T-helper 1 cell treated with Interleukin-12 subunit alpha and Interleukin-12 subunit beta and Interleukin-4 antibody, amounts not matched to agents 30 μg/mL and 1 μg/mL, for 36 hours (primary cell): ENCODE results near the gene CCL25.

Experiments
- H3K27ac Mint-ChIP-seq: one replicate; pipeline ENCODE4 v1.8.0; 2021; ENCODE audit warnings: mild to moderate bottlenecking, mixed read lengths
- H3K27me3 Mint-ChIP-seq: one replicate; pipeline ENCODE4 v1.8.0; 2021; ENCODE audit warnings: low read depth, mixed read lengths
- H3K36me3 Mint-ChIP-seq: one replicate; pipeline ENCODE4 v1.8.0; 2021; ENCODE audit warnings: low read depth, mixed read lengths
- H3K4me1 Mint-ChIP-seq: one replicate; pipeline ENCODE4 v1.8.0; 2021; ENCODE audit warnings: low read depth, mixed read lengths
- H3K4me3 Mint-ChIP-seq: one replicate; pipeline ENCODE4 v1.8.0; 2021; ENCODE audit warnings: mild to moderate bottlenecking, moderate library complexity, mixed read lengths
- H3K9me3 Mint-ChIP-seq: one replicate; pipeline ENCODE4 v1.8.0; 2021; ENCODE audit warnings: mixed read lengths

CCL25 gene

GRCh38 chr19:8064911-8065874 is 12.6 kb downstream of the CCL25 start:
- peaks cover 14% of the 10 kb centered on the region for H3K9me3 Mint-ChIP-seq
- no peak overlapping the region for H3K27ac Mint-ChIP-seq
- H3K27me3 Mint-ChIP-seq, result no peaks in the 10 kb centered on the region
- H3K4me3 Mint-ChIP-seq, result no peak overlapping the region
- no peaks in the 10 kb centered on the region for H3K36me3 Mint-ChIP-seq
- H3K4me1 Mint-ChIP-seq, result no peaks in the 10 kb centered on the region

DNA sequence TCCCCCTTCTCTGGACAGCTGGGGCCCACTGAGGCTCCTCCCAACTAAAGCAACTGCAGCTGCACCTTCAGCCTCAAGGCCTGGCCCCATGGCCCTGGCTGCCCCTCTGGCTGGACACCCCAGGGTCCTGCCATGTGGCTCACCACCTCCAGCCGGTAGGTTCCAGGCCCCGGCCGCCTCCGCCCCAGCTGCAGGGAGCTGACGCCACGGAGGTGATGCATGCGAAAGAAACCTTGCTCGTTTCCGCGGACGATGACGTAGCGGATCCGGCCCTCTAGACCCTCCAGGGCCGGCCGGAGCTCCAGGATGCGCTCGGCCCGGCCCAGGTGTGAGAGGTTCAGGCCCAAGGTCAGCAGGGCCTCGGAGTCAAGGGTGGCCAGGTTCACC is 13.3 kb downstream of the CCL25 start:
- Mint-ChIP-seq H3K4me3 (no peak overlapping the region), H3K27me3 (no peaks in the 10 kb centered on the region), H3K36me3 (no peaks in the 10 kb centered on the region), H3K27ac (no peak overlapping the region), H3K9me3 (peaks cover 19% of the 10 kb centered on the region), H3K4me1 (no peaks in the 10 kb centered on the region)

GRCh38 chr19:8069096-8069973 is 16.8 kb downstream of the CCL25 start:
- Mint-ChIP-seq H3K27me3 (no peaks in the 10 kb centered on the region), H3K36me3 (no peaks in the 10 kb centered on the region), H3K9me3 (peaks cover 24% of the 10 kb centered on the region), H3K4me1 (no peaks in the 10 kb centered on the region), H3K27ac (no peak overlapping the region), H3K4me3 (no peak overlapping the region)

DNA sequence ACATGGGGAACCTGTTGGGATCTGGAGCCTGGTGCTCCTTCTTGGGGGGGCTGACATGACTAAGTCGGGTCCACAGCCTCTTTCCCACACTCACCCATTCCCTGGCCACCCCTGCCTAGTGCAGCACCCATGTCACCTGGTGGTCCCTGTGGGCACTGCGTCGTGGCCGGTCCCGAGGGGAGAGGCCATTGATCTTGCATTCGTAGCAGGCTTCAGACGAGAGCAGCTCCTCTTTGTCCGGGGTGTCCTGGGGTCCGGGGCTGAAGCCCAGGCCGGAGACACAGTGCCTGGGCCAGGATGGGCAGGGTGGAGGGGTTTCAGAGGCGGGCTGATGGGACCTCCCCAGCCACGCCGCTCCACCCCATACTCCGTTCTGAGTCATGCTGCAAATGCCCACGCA is 19.4 kb downstream of the CCL25 start:
- H3K27ac Mint-ChIP-seq, result no peak overlapping the region
- H3K36me3 Mint-ChIP-seq, result no peaks in the 10 kb centered on the region
- no peaks in the 10 kb centered on the region for H3K4me1 Mint-ChIP-seq
- H3K9me3 Mint-ChIP-seq, result peaks cover 27% of the 10 kb centered on the region
- H3K4me3 Mint-ChIP-seq, result no peak overlapping the region
- H3K27me3 Mint-ChIP-seq, result no peaks in the 10 kb centered on the region

DNA sequence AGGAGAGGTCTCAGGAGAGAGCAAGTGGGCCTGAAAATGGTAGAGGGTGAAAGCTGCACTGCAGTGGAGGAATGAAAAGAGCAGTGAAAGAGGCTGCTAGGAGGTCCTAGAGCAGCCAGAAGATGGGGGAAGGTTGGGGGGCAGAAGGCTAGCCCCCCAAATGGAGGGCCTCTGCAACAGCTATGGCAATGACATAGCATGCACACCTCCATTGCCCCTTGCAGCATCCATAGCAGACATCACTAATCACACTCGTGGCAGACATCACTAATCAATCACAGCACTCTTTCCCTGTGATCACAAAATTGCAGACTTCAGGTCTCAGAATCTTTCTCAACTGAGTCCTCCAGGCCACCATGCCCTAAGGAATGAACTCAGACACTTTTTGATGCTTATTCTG is 21.9 kb downstream of the CCL25 start:
- Mint-ChIP-seq H3K4me1 (no peaks in the 10 kb centered on the region), H3K36me3 (no peaks in the 10 kb centered on the region), H3K4me3 (no peak overlapping the region), H3K9me3 (peaks cover 19% of the 10 kb centered on the region), H3K27me3 (peaks cover 2% of the 10 kb centered on the region), H3K27ac (no peak overlapping the region)

DNA sequence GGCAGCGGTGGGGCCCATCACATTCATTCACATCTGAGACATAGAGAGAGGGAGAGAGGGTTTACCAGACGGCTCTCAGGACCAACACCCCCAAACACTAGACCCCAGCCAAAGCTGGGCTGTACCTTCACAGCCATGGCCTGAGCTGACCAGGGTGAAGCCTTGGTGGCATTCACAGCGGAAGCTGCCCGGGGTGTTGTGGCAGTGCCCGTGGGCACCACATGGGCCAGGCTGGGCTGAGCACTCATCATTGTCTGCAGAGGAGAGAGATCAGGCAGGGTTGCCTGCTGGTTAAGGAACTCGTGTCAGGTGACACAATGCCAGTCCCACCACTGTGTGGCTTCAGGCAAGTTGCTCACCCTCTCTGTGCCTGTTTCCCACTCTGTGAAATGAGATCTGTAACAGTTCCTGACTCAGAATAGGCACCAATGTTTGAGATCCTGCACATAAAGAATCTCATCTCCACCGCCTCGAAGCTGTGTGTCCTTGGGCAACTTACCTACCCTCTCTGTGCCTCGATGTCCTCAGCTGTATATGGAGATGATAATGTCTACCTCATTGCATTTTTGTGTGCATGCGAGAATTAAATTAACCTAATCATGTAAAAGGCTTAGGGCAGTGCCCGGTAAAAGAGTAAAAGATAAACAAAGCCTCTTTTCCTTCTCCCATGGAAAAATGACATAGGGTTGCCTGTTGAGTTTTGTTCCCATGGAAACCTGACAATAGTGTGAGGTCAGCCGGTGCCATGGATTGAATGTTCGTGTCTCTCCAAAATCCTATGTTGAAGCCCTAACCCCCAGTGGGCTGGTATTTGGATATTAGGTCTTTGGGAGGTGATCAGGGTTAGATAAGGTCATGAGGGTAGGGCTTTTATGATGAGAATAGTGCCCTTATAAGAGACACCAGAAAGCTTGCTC is 22.9 kb downstream of the CCL25 start:
- H3K4me1 Mint-ChIP-seq, result no peaks in the 10 kb centered on the region
- H3K27ac Mint-ChIP-seq, result no peak overlapping the region
- H3K4me3 Mint-ChIP-seq, result no peak overlapping the region
- peaks cover 3% of the 10 kb centered on the region for H3K27me3 Mint-ChIP-seq
- H3K36me3 Mint-ChIP-seq, result no peaks in the 10 kb centered on the region
- H3K9me3 Mint-ChIP-seq, result peaks cover 10% of the 10 kb centered on the region

GRCh38 chr19:8079988-8080387 is 27.4 kb downstream of the CCL25 start:
- Mint-ChIP-seq H3K4me1 (peaks cover 2% of the 10 kb centered on the region), H3K36me3 (no peaks in the 10 kb centered on the region), H3K27me3 (peaks cover 3% of the 10 kb centered on the region), H3K9me3 (no peaks in the 10 kb centered on the region), H3K27ac (no peak overlapping the region), H3K4me3 (no peak overlapping the region)

- Mint-ChIP-seq H3K36me3 (no peaks in the 10 kb centered on the region), H3K27me3 (peaks cover 3% of the 10 kb centered on the region), H3K27ac (no peak overlapping the region), H3K4me1 (peaks cover 2% of the 10 kb centered on the region), H3K4me3 (no peak overlapping the region), H3K9me3 (no peaks in the 10 kb centered on the region)
These were observed 28.3 kb downstream of the CCL25 start for GRCh38 chr19:8080832-8081231.

DNA sequence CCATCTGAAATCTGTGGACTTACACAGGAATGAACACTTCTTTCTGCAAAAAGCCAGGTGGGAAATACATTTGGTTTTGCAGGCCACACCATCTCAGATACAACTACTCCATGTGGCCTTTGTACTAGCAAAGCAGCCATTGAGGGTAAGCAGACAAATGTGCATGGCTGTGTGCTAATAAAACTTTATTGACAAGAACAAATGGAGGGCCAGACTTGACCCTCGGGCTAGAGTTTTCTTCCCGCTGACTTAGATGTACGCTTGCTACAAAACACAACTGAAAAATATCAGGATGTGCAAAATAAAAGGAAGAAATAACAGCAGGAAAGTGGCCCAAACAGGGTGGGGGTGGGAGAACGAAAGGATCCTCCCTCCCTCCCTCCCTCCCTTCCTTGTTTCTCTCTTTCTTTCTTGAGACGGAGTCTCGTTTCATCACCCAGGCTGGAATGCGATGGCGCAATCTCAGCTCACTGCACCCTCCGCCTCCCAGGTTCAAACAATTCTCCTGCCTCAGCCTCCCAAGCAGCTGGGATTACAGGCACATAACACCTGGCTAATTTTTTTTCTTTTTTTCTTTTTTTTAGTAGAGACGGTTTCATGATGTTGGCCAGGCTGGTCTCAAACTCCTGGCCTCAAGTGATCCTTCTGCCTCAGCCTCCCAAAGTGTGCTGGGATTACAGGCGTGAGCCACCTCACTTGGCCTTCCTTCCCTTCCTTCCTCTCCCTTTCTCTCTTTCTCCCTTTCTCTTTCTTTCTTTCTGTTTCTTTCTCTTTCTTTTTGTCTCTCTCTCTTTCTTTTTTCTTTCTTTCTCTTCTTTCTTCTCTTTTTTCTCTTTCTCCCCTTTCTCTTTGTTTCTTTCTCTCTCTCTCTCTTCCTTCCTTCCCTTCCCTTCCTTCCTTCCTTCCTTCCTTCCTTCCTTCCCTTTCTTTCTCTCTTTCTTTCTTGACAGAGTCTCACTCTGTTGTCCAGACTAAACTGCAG is 29.3 kb downstream of the CCL25 start:
- no peak overlapping the region for H3K27ac Mint-ChIP-seq
- no peaks in the 10 kb centered on the region for H3K9me3 Mint-ChIP-seq
- H3K27me3 Mint-ChIP-seq, result peaks cover 3% of the 10 kb centered on the region
- H3K4me1 Mint-ChIP-seq, result peaks cover 2% of the 10 kb centered on the region
- no peaks in the 10 kb centered on the region for H3K36me3 Mint-ChIP-seq
- no peak overlapping the region for H3K4me3 Mint-ChIP-seq

DNA sequence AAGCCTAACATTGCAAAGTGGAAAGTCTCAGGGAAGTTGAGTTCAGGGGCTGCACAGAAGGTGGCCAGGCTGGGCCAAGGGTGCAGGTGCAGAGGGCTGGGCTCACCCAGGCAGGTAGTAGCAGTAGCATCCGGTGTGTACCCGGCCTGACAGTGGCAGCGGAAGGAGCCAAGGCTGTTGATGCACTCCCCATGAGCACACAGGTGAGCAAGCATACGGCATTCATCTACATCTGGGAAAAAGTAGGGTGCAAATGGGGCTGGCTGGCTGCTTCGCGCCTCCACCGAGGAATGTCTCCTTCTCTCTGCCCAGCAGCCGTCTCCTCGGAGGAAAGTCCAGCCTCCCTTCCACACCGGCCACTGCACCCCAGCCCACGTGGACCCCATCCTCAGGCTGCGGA is 30.6 kb downstream of the CCL25 start:
- Mint-ChIP-seq H3K9me3 (no peaks in the 10 kb centered on the region), H3K27me3 (peaks cover 3% of the 10 kb centered on the region), H3K4me3 (no peak overlapping the region), H3K4me1 (peaks cover 2% of the 10 kb centered on the region), H3K27ac (no peak overlapping the region), H3K36me3 (no peaks in the 10 kb centered on the region)

DNA sequence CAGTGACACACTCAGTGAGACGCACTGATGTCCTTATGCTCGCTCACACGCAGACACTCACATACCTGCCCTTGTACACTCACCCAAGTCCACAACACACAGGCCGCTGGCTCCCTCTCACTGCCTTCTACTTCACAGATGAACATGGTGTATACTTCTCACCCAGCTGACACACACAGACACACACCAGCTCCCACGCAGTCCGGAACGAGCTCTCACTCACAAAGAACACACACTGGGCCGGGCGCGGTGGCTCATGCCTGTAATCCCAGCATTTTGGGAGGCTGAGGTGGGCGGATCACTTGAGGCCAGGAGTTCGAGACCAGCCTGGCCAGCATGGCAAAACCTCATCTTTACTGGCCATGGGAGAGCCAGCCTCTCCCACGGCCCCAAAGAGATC is 31.6 kb downstream of the CCL25 start:
- peaks cover 3% of the 10 kb centered on the region for H3K27me3 Mint-ChIP-seq
- H3K9me3 Mint-ChIP-seq, result no peaks in the 10 kb centered on the region
- no peaks in the 10 kb centered on the region for H3K36me3 Mint-ChIP-seq
- H3K4me1 Mint-ChIP-seq, result peaks cover 2% of the 10 kb centered on the region
- no peak overlapping the region for H3K4me3 Mint-ChIP-seq
- no peak overlapping the region for H3K27ac Mint-ChIP-seq

DNA sequence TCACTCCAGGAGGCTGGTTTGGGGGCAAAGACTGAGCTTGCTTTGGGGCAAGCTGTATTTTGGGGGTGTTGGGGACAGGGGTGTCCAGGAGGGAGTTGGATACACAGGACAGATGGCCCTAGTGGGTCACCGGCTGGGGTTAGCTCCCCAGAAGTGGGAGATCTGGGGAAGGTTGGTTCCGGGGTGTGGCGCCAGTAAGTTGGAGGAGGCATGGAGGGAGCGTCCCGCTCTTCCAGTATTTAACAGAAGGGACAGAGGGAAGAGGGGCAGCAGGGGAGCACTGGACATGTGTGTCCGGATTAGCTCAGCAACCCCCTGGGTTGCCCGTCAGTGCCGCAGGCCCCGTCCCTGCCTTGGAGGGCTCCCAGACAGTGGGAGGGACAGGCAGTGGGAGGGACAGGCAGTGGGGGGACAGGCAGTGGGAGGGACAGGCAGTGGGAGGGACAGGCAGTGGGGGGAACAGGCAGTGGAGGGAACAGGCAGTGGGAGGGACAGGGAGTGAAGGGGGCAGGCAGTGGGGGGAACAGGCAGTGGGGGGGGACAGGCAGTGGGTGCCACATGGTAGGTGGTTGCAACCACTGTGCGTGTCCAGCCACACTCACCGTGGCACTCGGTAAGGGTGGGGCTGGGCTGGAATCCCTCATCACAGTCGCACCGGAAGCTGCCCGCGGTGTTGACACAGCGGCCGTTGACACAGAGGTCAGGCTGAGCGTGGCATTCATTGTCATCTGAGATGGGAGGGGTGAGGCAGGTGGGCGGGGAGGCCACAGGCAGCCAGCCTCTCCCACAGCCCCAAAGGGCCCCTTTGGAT is 33.2 kb downstream of the CCL25 start:
- Mint-ChIP-seq H3K4me1 (peaks cover 2% of the 10 kb centered on the region), H3K27ac (no peak overlapping the region), H3K27me3 (no peaks in the 10 kb centered on the region), H3K36me3 (no peaks in the 10 kb centered on the region), H3K9me3 (no peaks in the 10 kb centered on the region), H3K4me3 (no peak overlapping the region)

DNA sequence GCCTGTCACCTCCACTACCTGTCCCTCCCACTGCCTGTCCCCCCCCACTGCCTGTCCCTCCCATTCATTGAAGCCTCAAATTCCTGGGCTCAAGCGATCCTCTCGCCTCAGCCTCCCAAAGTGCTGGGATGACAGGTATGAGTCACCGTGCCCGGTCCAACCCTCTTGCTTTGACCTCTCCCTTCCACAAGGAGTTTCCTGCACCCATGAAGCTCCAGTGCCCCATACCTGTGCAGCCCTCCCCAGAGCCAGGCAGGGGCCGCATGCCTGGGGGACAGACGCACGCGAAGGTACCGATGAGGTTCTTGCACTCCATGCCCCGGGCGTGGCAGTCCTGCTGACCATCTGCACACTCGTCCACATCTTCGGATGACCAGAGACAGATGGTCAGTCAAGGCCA is 34.3 kb downstream of the CCL25 start:
- no peaks in the 10 kb centered on the region for H3K27me3 Mint-ChIP-seq

More for the DNA sequence above, 34.3 kb downstream of the CCL25 start:
- H3K4me1 Mint-ChIP-seq, result peaks cover 2% of the 10 kb centered on the region
- no peak overlapping the region for H3K4me3 Mint-ChIP-seq
- no peak overlapping the region for H3K27ac Mint-ChIP-seq
- H3K9me3 Mint-ChIP-seq, result no peaks in the 10 kb centered on the region
- no peaks in the 10 kb centered on the region for H3K36me3 Mint-ChIP-seq
